ENCODE results near the gene PAQR7.

PAQR7 gene

GRCh38 chr1:25904943-25905679 lies 29.6 kb upstream of the PAQR7 start:
- TF ChIP-seq SPI1 (IDR thresholded peaks at IDR 0.05; ENCODE audit: borderline replicate concordance, low read depth) (no peak), POLR2AphosphoS5 (IDR thresholded peaks at IDR 0.05; ENCODE audit: low read depth) (0 out of 2 replicates have a peak, but pooled peaks have one; percentile 16), GABPA (IDR thresholded peaks at IDR 0.05; ENCODE audit: low read depth) (no peak), CTCF (IDR thresholded peaks at IDR 0.05; ENCODE audit: insufficient read depth, low read length) (no peak), REST (IDR thresholded peaks at IDR 0.05; ENCODE audit: insufficient replicate concordance, low read depth) (no peak)
- H3K4me3 ChIP-seq (replicated peaks; ENCODE audit: insufficient read depth, low read length): peak overlapping the region; percentile 83
- H3K27ac ChIP-seq (replicated peaks): peak overlapping the region; percentile 96
- no peaks in the 10 kb centered on the region for H3K27me3 ChIP-seq (ENCODE audit: insufficient read depth, poor library complexity, severe bottlenecking)
- peak; percentile 73 to 97 for DNase-seq (ENCODE audit: low read depth in 1 of 2, low spot score in 1 of 2)

- no peak for TF ChIP-seq REST (IDR thresholded peaks at IDR 0.05; ENCODE audit: insufficient replicate concordance, low read depth)
- no peak for TF ChIP-seq SPI1 (IDR thresholded peaks at IDR 0.05; ENCODE audit: borderline replicate concordance, low read depth)
- no peak for TF ChIP-seq GABPA (IDR thresholded peaks at IDR 0.05; ENCODE audit: low read depth)
- TF ChIP-seq CTCF (IDR thresholded peaks at IDR 0.05; ENCODE audit: insufficient read depth, low read length): no peak
- TF ChIP-seq POLR2AphosphoS5 (IDR thresholded peaks at IDR 0.05; ENCODE audit: low read depth): no peak
- DNase-seq (ENCODE audit: low read depth in 1 of 2, low spot score in 1 of 2): no peak
- H3K4me3 ChIP-seq (replicated peaks; ENCODE audit: insufficient read depth, low read length): peak overlapping the region; percentile 83
- H3K27ac ChIP-seq (replicated peaks): no peak overlapping the region
- H3K27me3 ChIP-seq (ENCODE audit: insufficient read depth, poor library complexity, severe bottlenecking): no peaks in the 10 kb centered on the region
Measured at GRCh38 chr1:25903986-25904385, 28.5 kb upstream of the PAQR7 start.

GRCh38 chr1:25902462-25902861 lies 27.0 kb upstream of the PAQR7 start:
- TF ChIP-seq GABPA (IDR thresholded peaks at IDR 0.05; ENCODE audit: low read depth): no peak
- TF ChIP-seq POLR2AphosphoS5 (IDR thresholded peaks at IDR 0.05; ENCODE audit: low read depth): no peak
- TF ChIP-seq CTCF (IDR thresholded peaks at IDR 0.05; ENCODE audit: insufficient read depth, low read length): no peak
- TF ChIP-seq REST (IDR thresholded peaks at IDR 0.05; ENCODE audit: insufficient replicate concordance, low read depth): no peak
- TF ChIP-seq SPI1 (IDR thresholded peaks at IDR 0.05; ENCODE audit: borderline replicate concordance, low read depth): no peak
- DNase-seq (ENCODE audit: low read depth in 1 of 2, low spot score in 1 of 2): no peak
- H3K27me3 ChIP-seq (ENCODE audit: insufficient read depth, poor library complexity, severe bottlenecking): no peaks in the 10 kb centered on the region
- H3K27ac ChIP-seq (replicated peaks): no peak overlapping the region
- H3K4me3 ChIP-seq (replicated peaks; ENCODE audit: insufficient read depth, low read length): no peak overlapping the region
